ENCODE results near the gene TAS2R10.
"Not testable (repeated sequence)": the region's sequence is repeated elsewhere in the genome, so short reads cannot be mapped to it uniquely, and the experiment has no call there.

Gene TAS2R10

GRCh38 chr12:10826258-10826657, at the start of gene TAS2R10:
Gene TAS2R10, minus strand, starts transcription at chr12:10826358. Its CDS starts 89 bp downstream, at chr12:10826269.
- no peak for DNase-seq

GRCh38 chr12:10873378-10873777, 47.2 kb upstream of the TAS2R10 start:
- DNase-seq: no peak

GRCh38 chr12:10867381-10867780, 41.2 kb upstream of the TAS2R10 start:
- no peak for DNase-seq

- DNase-seq: no peak
These were observed 37.5 kb upstream of the TAS2R10 start for GRCh38 chr12:10863512-10864218.

- no peak for DNase-seq
These were observed 35.2 kb upstream of the TAS2R10 start for GRCh38 chr12:10861366-10861765.

- no peak for DNase-seq
These were observed 29.6 kb upstream of the TAS2R10 start for GRCh38 chr12:10855807-10856206.

GRCh38 chr12:10853776-10854175, 27.6 kb upstream of the TAS2R10 start:
- no peak for DNase-seq

GRCh38 chr12:10851243-10851858, 25.2 kb upstream of the TAS2R10 start:
- DNase-seq: no peak

GRCh38 chr12:10849425-10849878, 23.3 kb upstream of the TAS2R10 start, which contains the start of gene PRR4:
Gene PRR4, minus strand, starts transcription at chr12:10849475. Its CDS starts 38 bp downstream, at chr12:10849437.
- no peak for DNase-seq

- DNase-seq: no peak
These were observed 21.6 kb upstream of the TAS2R10 start for GRCh38 chr12:10847744-10848143.

GRCh38 chr12:10842862-10843261, 16.7 kb upstream of the TAS2R10 start:
- DNase-seq: no peak

- no peak for DNase-seq
These were observed 12.3 kb upstream of the TAS2R10 start for GRCh38 chr12:10838461-10838860.

GRCh38 chr12:10829994-10830393, 3.8 kb upstream of the TAS2R10 start:
- no peak for DNase-seq

GRCh38 chr12:10824957-10825356, 1.2 kb downstream of the TAS2R10 start:
- no peak for DNase-seq

GRCh38 chr12:10811883-10812536, 14.1 kb downstream of the TAS2R10 start:
- DNase-seq: no peak

GRCh38 chr12:10810068-10810467, 16.1 kb downstream of the TAS2R10 start, which contains the start of gene TAS2R9:
Gene TAS2R9, minus strand, starts transcription at chr12:10810168. Its CDS starts 93 bp downstream, at chr12:10810075.
- no peak for DNase-seq

GRCh38 chr12:10807186-10807585, 19.0 kb downstream of the TAS2R10 start, which contains the start of gene TAS2R8:
Gene TAS2R8, minus strand, starts transcription at chr12:10807286. Its CDS starts 306 bp downstream, at chr12:10806980.
- DNase-seq: no peak

GRCh38 chr12:10802587-10802986, 23.6 kb downstream of the TAS2R10 start, which contains the start of gene TAS2R7:
Gene TAS2R7, minus strand, starts transcription at chr12:10802627. Its CDS starts 57 bp downstream, at chr12:10802570.
- no peak for DNase-seq

- no peak for DNase-seq
These were observed 24.4 kb downstream of the TAS2R10 start for GRCh38 chr12:10801741-10802140.

GRCh38 chr12:10794222-10794621, 31.9 kb downstream of the TAS2R10 start:
- no peak for DNase-seq

GRCh38 chr12:10791769-10792168, 34.4 kb downstream of the TAS2R10 start:
- not testable (repeated sequence) for DNase-seq

- DNase-seq: no peak
These were observed 42.9 kb downstream of the TAS2R10 start for GRCh38 chr12:10783252-10783651.

- DNase-seq: no peak
These were observed 47.1 kb downstream of the TAS2R10 start for GRCh38 chr12:10779103-10779502.

Data from NCI-H2227 treated with DMSO at 0.1 percent for 48 hours (cell line).